NT2/D1 (cell line): Measurements from ENCODE around the gene RERE.

ENCODE experiments used
- DNase-seq: peaks from one replicate; pipeline ENCODE4 v3.0.0-alpha.2; 2011; ENCODE audit warnings: low read depth, low spot score
- H3K27me3 ChIP-seq: 2 replicates; pipeline ENCODE4 v1.6.0; 2011; ENCODE audit warnings: mild to moderate bottlenecking; ENCODE audit not compliant: insufficient read length, insufficient read depth
- H3K36me3 ChIP-seq: 2 replicates; pipeline ENCODE4 v1.6.1; 2011; ENCODE audit warnings: mild to moderate bottlenecking, low read length, mixed read lengths; ENCODE audit not compliant: insufficient read depth, insufficient read length
- H3K4me1 ChIP-seq: 2 replicates; pipeline ENCODE4 v1.5.1; 2011; ENCODE audit not compliant: insufficient read depth, insufficient read length
- H3K4me3 ChIP-seq: 2 replicates; pipeline ENCODE4 v1.5.1; 2011; ENCODE audit warnings: low read depth; ENCODE audit not compliant: insufficient read length
- H3K9ac ChIP-seq: 2 replicates; pipeline ENCODE4 v1.6.0; 2011; ENCODE audit warnings: low read depth; ENCODE audit not compliant: insufficient read length
- H3K9me3 ChIP-seq: 2 replicates; pipeline ENCODE4 v1.5.1; 2011; ENCODE audit warnings: mild to moderate bottlenecking, low read length; ENCODE audit not compliant: insufficient read depth
- SUZ12 ChIP-seq: IDR thresholded peaks from 2 replicates; pipeline ENCODE4 v1.6.1; 2011; ENCODE audit not compliant: insufficient read length, insufficient read depth; ENCODE audit errors: extremely low read depth
- YY1 ChIP-seq: IDR thresholded peaks from 2 replicates; pipeline ENCODE4 v1.6.1; 2011; ENCODE audit not compliant: insufficient read length, insufficient read depth
- ZNF274 ChIP-seq: IDR thresholded peaks from 2 replicates; pipeline ENCODE4 v1.6.1; 2011; ENCODE audit warnings: mild to moderate bottlenecking, low read depth, low read length

RERE gene

GRCh38 chr1:8418301-8418700 lies 399.1 kb downstream of the RERE start:
- H3K9me3 ChIP-seq = no peaks in the 10 kb centered on the region
- H3K4me1 ChIP-seq = no peaks in the 10 kb centered on the region
- no peaks in the 10 kb centered on the region for H3K27me3 ChIP-seq
- no peak overlapping the region for H3K9ac ChIP-seq
- peaks cover 54% of the 10 kb centered on the region for H3K36me3 ChIP-seq
- no peak for DNase-seq
- TF ChIP-seq YY1 = no peak
- TF ChIP-seq SUZ12 = no peak
- no peak for TF ChIP-seq ZNF274
- H3K4me3 ChIP-seq = no peak overlapping the region

- TF ChIP-seq YY1 (no peak), ZNF274 (no peak), SUZ12 (no peak)
- no peak overlapping the region for H3K4me3 ChIP-seq
- peaks cover 58% of the 10 kb centered on the region for H3K36me3 ChIP-seq
- no peaks in the 10 kb centered on the region for H3K4me1 ChIP-seq
- DNase-seq = no peak
- no peak overlapping the region for H3K9ac ChIP-seq
- no peaks in the 10 kb centered on the region for H3K9me3 ChIP-seq
- H3K27me3 ChIP-seq = no peaks in the 10 kb centered on the region
These were observed 399.8 kb downstream of the RERE start for GRCh38 chr1:8417625-8418024.

GRCh38 chr1:8416881-8417280 lies 400.6 kb downstream of the RERE start:
- H3K9ac ChIP-seq = no peak overlapping the region
- peaks cover 60% of the 10 kb centered on the region for H3K36me3 ChIP-seq
- TF ChIP-seq YY1 = no peak
- TF ChIP-seq ZNF274 = no peak
- TF ChIP-seq SUZ12 = no peak
- H3K4me3 ChIP-seq = no peak overlapping the region
- H3K9me3 ChIP-seq = no peaks in the 10 kb centered on the region
- no peak for DNase-seq
- no peaks in the 10 kb centered on the region for H3K27me3 ChIP-seq
- no peaks in the 10 kb centered on the region for H3K4me1 ChIP-seq

GRCh38 chr1:8415526-8416278 lies 401.7 kb downstream of the RERE start:
- H3K9ac ChIP-seq = no peak overlapping the region
- H3K4me3 ChIP-seq = no peak overlapping the region
- no peaks in the 10 kb centered on the region for H3K4me1 ChIP-seq
- peaks cover 55% of the 10 kb centered on the region for H3K36me3 ChIP-seq
- DNase-seq = no peak
- H3K9me3 ChIP-seq = no peaks in the 10 kb centered on the region
- no peak for TF ChIP-seq ZNF274
- TF ChIP-seq SUZ12 = no peak
- TF ChIP-seq YY1 = no peak
- no peaks in the 10 kb centered on the region for H3K27me3 ChIP-seq

- no peak overlapping the region for H3K9ac ChIP-seq
- no peak overlapping the region for H3K4me3 ChIP-seq
- H3K27me3 ChIP-seq = no peaks in the 10 kb centered on the region
- H3K9me3 ChIP-seq = no peaks in the 10 kb centered on the region
- TF ChIP-seq SUZ12 (no peak), YY1 (no peak), ZNF274 (no peak)
- peaks cover 5% of the 10 kb centered on the region for H3K4me1 ChIP-seq
- no peak for DNase-seq
- peaks cover 38% of the 10 kb centered on the region for H3K36me3 ChIP-seq
These were observed 405.1 kb downstream of the RERE start for GRCh38 chr1:8412183-8412831.

- TF ChIP-seq YY1 (no peak), ZNF274 (no peak), SUZ12 (no peak)
- Histone ChIP-seq H3K27me3 (no peaks in the 10 kb centered on the region), H3K9ac (no peak overlapping the region), H3K36me3 (peaks cover 41% of the 10 kb centered on the region), H3K4me3 (no peak overlapping the region), H3K4me1 (peaks cover 5% of the 10 kb centered on the region), H3K9me3 (no peaks in the 10 kb centered on the region)
- DNase-seq = no peak
These were observed 405.6 kb downstream of the RERE start for GRCh38 chr1:8411803-8412182.

- Histone ChIP-seq H3K4me1 (peaks cover 5% of the 10 kb centered on the region), H3K9ac (no peak overlapping the region), H3K27me3 (no peaks in the 10 kb centered on the region), H3K36me3 (peaks cover 43% of the 10 kb centered on the region), H3K4me3 (no peak overlapping the region), H3K9me3 (no peaks in the 10 kb centered on the region)
- TF ChIP-seq ZNF274 (no peak), SUZ12 (no peak), YY1 (no peak)
- DNase-seq = no peak
These were observed 406.6 kb downstream of the RERE start for GRCh38 chr1:8410791-8411190.
